ENCODE measurements around the gene ROCK2.
A peak's percentile ranks its signal among the peaks of the same experiment; 100 is the strongest.

ROCK2 gene

DNA sequence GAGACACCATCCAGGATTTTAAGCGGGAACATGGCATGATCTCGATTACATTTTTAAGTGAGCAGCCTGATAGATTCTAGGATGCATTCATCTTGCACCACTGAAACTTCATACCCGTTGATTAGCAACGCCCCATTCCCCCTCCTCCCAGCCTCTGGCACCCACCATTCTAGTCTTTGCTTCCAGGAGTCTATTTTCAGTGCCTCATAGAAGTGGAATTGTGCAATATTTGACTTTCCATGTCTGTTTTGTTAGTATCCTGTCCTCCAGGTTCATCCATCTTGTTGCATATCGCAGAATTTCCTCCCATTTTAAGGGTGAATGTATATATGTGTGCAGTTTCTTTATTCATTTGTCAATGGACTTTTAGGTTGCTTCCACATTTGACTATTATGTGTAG, 210.1 kb downstream of the ROCK2 start:
- Histone ChIP-seq H3K36me3 (ENCODE audit: insufficient read depth, low read length) (no peaks in the 10 kb centered on the region), H3F3A (ENCODE audit: low read depth) (no peaks in the 10 kb centered on the region), H3K9me3 (ENCODE audit: insufficient read depth, low read depth, low read length) (no peaks in the 10 kb centered on the region), H3K4me1 (ENCODE audit: insufficient read depth, low read length, poor library complexity, severe bottlenecking) (peaks cover 11% of the 10 kb centered on the region), H3K9ac (ENCODE audit: low read depth, low read length, poor library complexity, severe bottlenecking) (no peak overlapping the region), H3K4me2 (ENCODE audit: low read depth, low read length, poor library complexity, severe bottlenecking) (no peak overlapping the region), H3K4me3 (ENCODE audit: low read length, poor library complexity, severe bottlenecking) (no peak overlapping the region), H4K20me1 (ENCODE audit: insufficient read depth, low read length, poor library complexity, severe bottlenecking) (no peaks in the 10 kb centered on the region), H3K27me3 (ENCODE audit: insufficient read depth, low read length, poor library complexity, severe bottlenecking) (no peaks in the 10 kb centered on the region), H3K9me2 (replicated peaks; ENCODE audit: low read depth, low read length) (no peaks in the 10 kb centered on the region), H2AFZ (ENCODE audit: low read length) (no peak overlapping the region), H3K79me2 (ENCODE audit: insufficient read depth, low read length) (no peaks in the 10 kb centered on the region)
- TF ChIP-seq, protein P1, sequence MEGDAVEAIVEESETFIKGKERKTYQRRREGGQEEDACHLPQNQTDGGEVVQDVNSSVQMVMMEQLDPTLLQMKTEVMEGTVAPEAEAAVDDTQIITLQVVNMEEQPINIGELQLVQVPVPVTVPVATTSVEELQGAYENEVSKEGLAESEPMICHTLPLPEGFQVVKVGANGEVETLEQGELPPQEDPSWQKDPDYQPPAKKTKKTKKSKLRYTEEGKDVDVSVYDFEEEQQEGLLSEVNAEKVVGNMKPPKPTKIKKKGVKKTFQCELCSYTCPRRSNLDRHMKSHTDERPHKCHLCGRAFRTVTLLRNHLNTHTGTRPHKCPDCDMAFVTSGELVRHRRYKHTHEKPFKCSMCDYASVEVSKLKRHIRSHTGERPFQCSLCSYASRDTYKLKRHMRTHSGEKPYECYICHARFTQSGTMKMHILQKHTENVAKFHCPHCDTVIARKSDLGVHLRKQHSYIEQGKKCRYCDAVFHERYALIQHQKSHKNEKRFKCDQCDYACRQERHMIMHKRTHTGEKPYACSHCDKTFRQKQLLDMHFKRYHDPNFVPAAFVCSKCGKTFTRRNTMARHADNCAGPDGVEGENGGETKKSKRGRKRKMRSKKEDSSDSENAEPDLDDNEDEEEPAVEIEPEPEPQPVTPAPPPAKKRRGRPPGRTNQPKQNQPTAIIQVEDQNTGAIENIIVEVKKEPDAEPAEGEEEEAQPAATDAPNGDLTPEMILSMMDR (conservative IDR thresholded peaks at IDR 0.05; ENCODE audit: low read length) = no peak
- no peak for TF ChIP-seq EZH2phosphoT487 (IDR thresholded peaks at IDR 0.05; ENCODE audit: borderline replicate concordance)

DNA sequence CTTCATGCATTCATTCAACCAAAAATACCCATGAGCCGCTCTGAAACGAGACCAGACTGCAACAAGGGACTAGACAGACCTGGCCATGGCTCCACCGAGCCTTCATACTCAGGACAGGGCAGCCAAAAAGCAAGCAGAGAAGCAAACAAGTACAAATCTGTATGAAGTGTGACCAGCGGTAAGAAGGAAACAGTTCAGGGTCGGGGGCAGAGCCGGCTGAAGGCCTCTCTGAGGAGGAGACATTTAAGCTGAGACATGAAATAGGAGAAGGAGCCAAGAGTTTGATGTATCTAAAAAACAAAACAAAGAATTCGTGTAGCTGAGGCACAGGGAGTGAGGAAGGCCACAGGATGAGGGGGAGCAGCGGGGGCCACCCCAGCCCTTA, 210.5 kb downstream of the ROCK2 start:
- Histone ChIP-seq H3K36me3 (ENCODE audit: insufficient read depth, low read length) (no peaks in the 10 kb centered on the region), H3F3A (ENCODE audit: low read depth) (no peaks in the 10 kb centered on the region), H3K79me2 (ENCODE audit: insufficient read depth, low read length) (no peaks in the 10 kb centered on the region), H3K4me3 (ENCODE audit: low read length, poor library complexity, severe bottlenecking) (no peak overlapping the region), H3K9me2 (replicated peaks; ENCODE audit: low read depth, low read length) (no peaks in the 10 kb centered on the region), H3K27me3 (ENCODE audit: insufficient read depth, low read length, poor library complexity, severe bottlenecking) (no peaks in the 10 kb centered on the region), H3K4me2 (ENCODE audit: low read depth, low read length, poor library complexity, severe bottlenecking) (no peak overlapping the region), H3K9me3 (ENCODE audit: insufficient read depth, low read depth, low read length) (no peaks in the 10 kb centered on the region), H2AFZ (ENCODE audit: low read length) (no peak overlapping the region), H4K20me1 (ENCODE audit: insufficient read depth, low read length, poor library complexity, severe bottlenecking) (no peaks in the 10 kb centered on the region), H3K9ac (ENCODE audit: low read depth, low read length, poor library complexity, severe bottlenecking) (no peak overlapping the region), H3K4me1 (ENCODE audit: insufficient read depth, low read length, poor library complexity, severe bottlenecking) (peaks cover 11% of the 10 kb centered on the region)
- TF ChIP-seq EZH2phosphoT487 (IDR thresholded peaks at IDR 0.05; ENCODE audit: borderline replicate concordance) = no peak
- TF ChIP-seq, protein P1 (conservative IDR thresholded peaks at IDR 0.05; ENCODE audit: low read length) = no peak

DNA sequence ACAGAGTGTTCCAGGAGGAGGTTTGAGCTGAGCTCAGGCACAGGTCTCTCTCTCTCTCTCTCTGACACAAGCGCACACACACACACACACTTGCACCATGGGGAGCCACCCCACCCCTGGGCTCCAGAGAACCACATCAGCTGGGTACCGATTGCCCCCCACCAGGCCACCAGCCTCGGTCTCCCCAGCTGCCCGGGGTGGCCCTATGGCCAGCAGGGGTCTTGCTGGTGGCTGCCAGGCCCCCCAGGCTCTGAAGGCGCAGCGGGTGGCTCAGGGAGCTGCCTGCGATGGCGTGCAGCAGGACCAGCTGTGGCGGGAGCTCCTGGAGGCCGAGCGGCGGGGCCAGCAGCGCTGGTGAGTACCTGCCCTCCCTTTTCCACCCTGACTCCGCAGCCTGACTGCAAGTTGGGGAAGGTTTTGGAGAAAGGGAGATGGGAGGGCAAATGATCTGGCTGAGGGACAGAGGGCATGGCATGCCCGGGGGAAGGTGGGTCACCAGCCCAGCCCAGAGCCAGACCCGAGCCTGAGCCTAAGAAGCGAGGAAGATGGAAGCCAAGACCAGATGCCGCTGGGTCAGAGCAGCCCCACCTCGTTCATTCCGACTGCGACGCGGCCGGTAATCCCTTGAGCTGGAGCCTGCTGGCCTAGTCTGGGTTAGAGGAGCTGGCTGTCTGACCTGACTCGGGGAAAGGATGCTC, 211.0 kb downstream of the ROCK2 start:
- TF ChIP-seq EZH2phosphoT487 (IDR thresholded peaks at IDR 0.05; ENCODE audit: borderline replicate concordance) = no peak
- TF ChIP-seq, protein P1 (conservative IDR thresholded peaks at IDR 0.05; ENCODE audit: low read length) = no peak
- Histone ChIP-seq H3K79me2 (ENCODE audit: insufficient read depth, low read length) (no peaks in the 10 kb centered on the region), H3K36me3 (ENCODE audit: insufficient read depth, low read length) (no peaks in the 10 kb centered on the region), H3K27me3 (ENCODE audit: insufficient read depth, low read length, poor library complexity, severe bottlenecking) (no peaks in the 10 kb centered on the region), H3K4me2 (ENCODE audit: low read depth, low read length, poor library complexity, severe bottlenecking) (peak overlapping the region; percentile 80), H2AFZ (ENCODE audit: low read length) (peak overlapping the region; percentile 85), H3F3A (ENCODE audit: low read depth) (no peaks in the 10 kb centered on the region), H3K9me3 (ENCODE audit: insufficient read depth, low read depth, low read length) (no peaks in the 10 kb centered on the region), H3K4me3 (ENCODE audit: low read length, poor library complexity, severe bottlenecking) (peak overlapping the region; percentile 68), H3K4me1 (ENCODE audit: insufficient read depth, low read length, poor library complexity, severe bottlenecking) (peaks cover 11% of the 10 kb centered on the region), H4K20me1 (ENCODE audit: insufficient read depth, low read length, poor library complexity, severe bottlenecking) (no peaks in the 10 kb centered on the region), H3K9ac (ENCODE audit: low read depth, low read length, poor library complexity, severe bottlenecking) (no peak overlapping the region), H3K9me2 (replicated peaks; ENCODE audit: low read depth, low read length) (no peaks in the 10 kb centered on the region)

All from Loucy (cell line).